ENCODE measurements around the gene FCSK.

Gene FCSK

DNA sequence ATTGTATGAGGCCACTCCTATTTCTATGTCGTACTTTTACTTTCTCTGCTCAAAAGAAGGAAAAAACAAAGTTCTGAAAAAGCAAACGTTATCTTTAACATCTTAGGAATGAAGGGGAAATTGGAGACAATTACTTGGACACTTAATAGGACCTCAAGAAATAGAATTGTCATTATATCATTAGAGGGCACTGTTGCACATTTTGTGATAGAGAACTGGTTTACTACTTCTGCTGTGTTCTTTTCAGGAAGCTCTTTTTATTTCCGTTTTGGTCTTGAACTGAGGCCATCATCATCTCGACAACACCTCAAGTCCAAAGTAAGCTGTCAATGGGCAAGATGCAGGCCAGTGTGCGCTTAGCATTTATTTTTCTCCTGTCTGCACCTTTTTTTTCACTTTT, 54.4 kb downstream of the FCSK start:
- no peaks in the 10 kb centered on the region for H3K9me3 ChIP-seq (ENCODE audit: insufficient read depth, low read depth, low read length)
- no peak overlapping the region for H3K4me3 ChIP-seq (ENCODE audit: low read depth, low read length)
- H3K79me1 ChIP-seq (ENCODE audit: low read length) = no peaks in the 10 kb centered on the region
- H3K79me2 ChIP-seq (ENCODE audit: control insufficient read depth, insufficient read depth, low read length, poor library complexity) = no peaks in the 10 kb centered on the region
- no peak overlapping the region for H3K14ac ChIP-seq (ENCODE audit: low read length)
- no peak overlapping the region for H3K9ac ChIP-seq (ENCODE audit: low read length)
- no peaks in the 10 kb centered on the region for H3K27me3 ChIP-seq (ENCODE audit: insufficient read depth, low read length)
- no peak overlapping the region for H4K91ac ChIP-seq (ENCODE audit: low read depth, low read length)
- no peak overlapping the region for H2BK120ac ChIP-seq (ENCODE audit: insufficient read depth, low read length, poor library complexity)
- no peak overlapping the region for H3K4me2 ChIP-seq (ENCODE audit: low read length)
- peaks cover 26 to 35% of the 10 kb centered on the region in 2 experiments for H3K36me3 ChIP-seq (ENCODE audit: control insufficient read depth in 1 of 2, insufficient read depth in 2 of 2, low read length in 2 of 2)
- H2AK5ac ChIP-seq (ENCODE audit: low read length) = no peak overlapping the region
- DNase-seq = peak in 1 of 2 donors; percentile 32
- no peak overlapping the region for H2AFZ ChIP-seq (ENCODE audit: insufficient read depth, low read length, poor library complexity)
- H4K12ac ChIP-seq (ENCODE audit: low read depth, low read length) = no peak overlapping the region
- H4K8ac ChIP-seq (ENCODE audit: low read depth, low read length) = no peak overlapping the region
- H2BK12ac ChIP-seq (ENCODE audit: low read length) = no peak overlapping the region
- no CpG with 5 or more reads among the region's 5 CpGs for WGBS (ENCODE audit: extremely low coverage, insufficient coverage, insufficient read length)
- no peak overlapping the region for H3K27ac ChIP-seq (ENCODE audit: low read depth, low read length)
- no peak overlapping the region for H3K23ac ChIP-seq (ENCODE audit: low read length)
- H3K4ac ChIP-seq (ENCODE audit: low read depth, low read length) = no peak overlapping the region
- no peaks in the 10 kb centered on the region for H3K4me1 ChIP-seq (ENCODE audit: control insufficient read depth in 1 of 2, insufficient read depth in 2 of 2, low read length in 2 of 2)
- no peak overlapping the region for H2BK5ac ChIP-seq (ENCODE audit: low read depth, low read length, poor library complexity)
- H3K18ac ChIP-seq (ENCODE audit: low read length) = no peak overlapping the region

DNA sequence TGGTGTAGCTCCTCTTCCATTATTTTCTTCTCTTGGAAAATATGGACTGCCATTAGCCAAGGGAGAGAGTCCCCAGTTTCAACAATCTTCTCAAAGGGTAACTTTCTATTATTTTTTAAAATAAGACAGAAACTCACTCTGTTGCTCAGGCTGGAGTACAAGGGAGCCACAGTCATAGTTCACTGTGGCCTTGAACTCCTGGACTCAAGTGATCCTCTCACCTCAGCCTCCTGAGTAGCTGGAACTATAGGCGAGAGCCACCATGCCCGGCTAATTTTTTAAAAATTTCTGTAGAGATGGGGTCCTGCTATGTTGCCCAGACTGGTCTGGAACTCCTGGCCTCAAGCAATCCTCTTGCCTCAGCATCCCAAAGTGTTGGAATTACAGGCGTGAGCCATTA, 55.8 kb downstream of the FCSK start:
- no CpG with 5 or more reads among the region's 3 CpGs for WGBS (ENCODE audit: extremely low coverage, insufficient coverage, insufficient read length)
- no peak overlapping the region for H2BK120ac ChIP-seq (ENCODE audit: insufficient read depth, low read length, poor library complexity)

DNA sequence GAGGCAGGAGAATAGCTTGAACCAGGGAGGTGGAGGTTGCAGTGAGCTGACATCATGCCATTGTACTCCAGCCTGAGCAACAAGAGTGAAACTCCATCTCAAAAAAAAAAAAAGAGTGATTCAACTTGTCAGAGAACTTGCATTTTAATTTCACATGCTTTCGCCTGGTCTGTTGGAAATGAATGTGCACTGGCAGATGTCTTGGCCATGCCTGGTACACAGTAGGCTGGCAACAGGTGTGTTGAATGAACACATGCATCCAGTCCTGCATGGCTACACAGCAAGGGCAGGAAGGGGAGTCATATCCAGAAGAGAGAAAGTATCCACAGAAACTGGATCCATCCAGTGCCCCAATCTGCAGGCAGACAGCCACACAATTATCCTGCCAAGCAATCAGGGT, 57.4 kb downstream of the FCSK start:
- no peak overlapping the region for H3K4me2 ChIP-seq (ENCODE audit: low read length)
- H3K18ac ChIP-seq (ENCODE audit: low read length) = no peak overlapping the region
- H4K12ac ChIP-seq (ENCODE audit: low read depth, low read length) = no peak overlapping the region
- H3K4me1 ChIP-seq (ENCODE audit: control insufficient read depth in 1 of 2, insufficient read depth in 2 of 2, low read length in 2 of 2) = no peaks in the 10 kb centered on the region
- no peak overlapping the region for H3K9ac ChIP-seq (ENCODE audit: low read length)
- H3K9me3 ChIP-seq (ENCODE audit: insufficient read depth, low read depth, low read length) = no peaks in the 10 kb centered on the region
- no peak for DNase-seq
- no peak overlapping the region for H3K27ac ChIP-seq (ENCODE audit: low read depth, low read length)
- no peak overlapping the region for H3K4ac ChIP-seq (ENCODE audit: low read depth, low read length)
- no peak overlapping the region for H3K23ac ChIP-seq (ENCODE audit: low read length)
- no peak overlapping the region for H3K14ac ChIP-seq (ENCODE audit: low read length)
- no peaks in the 10 kb centered on the region for H3K27me3 ChIP-seq (ENCODE audit: insufficient read depth, low read length)
- no peak overlapping the region for H4K91ac ChIP-seq (ENCODE audit: low read depth, low read length)
- peaks cover 43 to 48% of the 10 kb centered on the region in 2 experiments for H3K36me3 ChIP-seq (ENCODE audit: control insufficient read depth in 1 of 2, insufficient read depth in 2 of 2, low read length in 2 of 2)
- H4K8ac ChIP-seq (ENCODE audit: low read depth, low read length) = no peak overlapping the region
- no peaks in the 10 kb centered on the region for H3K79me2 ChIP-seq (ENCODE audit: control insufficient read depth, insufficient read depth, low read length, poor library complexity)
- no peak overlapping the region for H2AFZ ChIP-seq (ENCODE audit: insufficient read depth, low read length, poor library complexity)
- WGBS (ENCODE audit: extremely low coverage, insufficient coverage, insufficient read length) = no CpG with 5 or more reads among the region's 1 CpG
- no peak overlapping the region for H2AK5ac ChIP-seq (ENCODE audit: low read length)
- no peaks in the 10 kb centered on the region for H3K79me1 ChIP-seq (ENCODE audit: low read length)
- no peak overlapping the region for H2BK5ac ChIP-seq (ENCODE audit: low read depth, low read length, poor library complexity)
- H2BK12ac ChIP-seq (ENCODE audit: low read length) = no peak overlapping the region
- H2BK120ac ChIP-seq (ENCODE audit: insufficient read depth, low read length, poor library complexity) = no peak overlapping the region
- H3K4me3 ChIP-seq (ENCODE audit: low read depth, low read length) = no peak overlapping the region

More for the DNA sequence above, 55.8 kb downstream of the FCSK start:
- Histone ChIP-seq H3K79me2 (ENCODE audit: control insufficient read depth, insufficient read depth, low read length, poor library complexity) (no peaks in the 10 kb centered on the region), H4K91ac (ENCODE audit: low read depth, low read length) (no peak overlapping the region), H3K18ac (ENCODE audit: low read length) (no peak overlapping the region), H3K4ac (ENCODE audit: low read depth, low read length) (no peak overlapping the region), H3K27me3 (ENCODE audit: insufficient read depth, low read length) (no peaks in the 10 kb centered on the region), H2BK5ac (ENCODE audit: low read depth, low read length, poor library complexity) (no peak overlapping the region), H3K9me3 (ENCODE audit: insufficient read depth, low read depth, low read length) (no peaks in the 10 kb centered on the region), H2AK5ac (ENCODE audit: low read length) (no peak overlapping the region), H2BK12ac (ENCODE audit: low read length) (no peak overlapping the region), H3K4me1 (ENCODE audit: control insufficient read depth in 1 of 2, insufficient read depth in 2 of 2, low read length in 2 of 2) (no peaks in the 10 kb centered on the region), H3K4me3 (ENCODE audit: low read depth, low read length) (no peak overlapping the region), H3K4me2 (ENCODE audit: low read length) (no peak overlapping the region), H3K79me1 (ENCODE audit: low read length) (no peaks in the 10 kb centered on the region), H3K23ac (ENCODE audit: low read length) (no peak overlapping the region), H3K14ac (ENCODE audit: low read length) (no peak overlapping the region), H4K8ac (ENCODE audit: low read depth, low read length) (no peak overlapping the region), H4K12ac (ENCODE audit: low read depth, low read length) (no peak overlapping the region), H3K27ac (ENCODE audit: low read depth, low read length) (no peak overlapping the region), H2AFZ (ENCODE audit: insufficient read depth, low read length, poor library complexity) (no peak overlapping the region), H3K9ac (ENCODE audit: low read length) (no peak overlapping the region), H3K36me3 (ENCODE audit: control insufficient read depth in 1 of 2, insufficient read depth in 2 of 2, low read length in 2 of 2) (peaks cover 37 to 42% of the 10 kb centered on the region in 2 experiments)
- peak in 1 of 2 donors; percentile 19 for DNase-seq

GRCh38 chr16:70512456-70512855, 58.1 kb downstream of the FCSK start:
- H3K4me2 ChIP-seq (ENCODE audit: low read length) = no peak overlapping the region
- H3K4me3 ChIP-seq (ENCODE audit: low read depth, low read length) = no peak overlapping the region
- H3K9ac ChIP-seq (ENCODE audit: low read length) = no peak overlapping the region
- DNase-seq = peak; percentile 58 to 59
- no peak overlapping the region for H3K14ac ChIP-seq (ENCODE audit: low read length)
- H2AK5ac ChIP-seq (ENCODE audit: low read length) = no peak overlapping the region
- H2BK120ac ChIP-seq (ENCODE audit: insufficient read depth, low read length, poor library complexity) = no peak overlapping the region
- H3K9me3 ChIP-seq (ENCODE audit: insufficient read depth, low read depth, low read length) = no peaks in the 10 kb centered on the region
- no peaks in the 10 kb centered on the region for H3K79me1 ChIP-seq (ENCODE audit: low read length)
- H3K4ac ChIP-seq (ENCODE audit: low read depth, low read length) = no peak overlapping the region
- H3K36me3 ChIP-seq (ENCODE audit: control insufficient read depth in 1 of 2, insufficient read depth in 2 of 2, low read length in 2 of 2) = peaks cover 47 to 51% of the 10 kb centered on the region in 2 experiments
- H3K23ac ChIP-seq (ENCODE audit: low read length) = no peak overlapping the region
- no peaks in the 10 kb centered on the region for H3K27me3 ChIP-seq (ENCODE audit: insufficient read depth, low read length)
- H2BK12ac ChIP-seq (ENCODE audit: low read length) = no peak overlapping the region
- H3K27ac ChIP-seq (ENCODE audit: low read depth, low read length) = no peak overlapping the region
- H3K79me2 ChIP-seq (ENCODE audit: control insufficient read depth, insufficient read depth, low read length, poor library complexity) = no peaks in the 10 kb centered on the region
- H2BK5ac ChIP-seq (ENCODE audit: low read depth, low read length, poor library complexity) = no peak overlapping the region
- H4K8ac ChIP-seq (ENCODE audit: low read depth, low read length) = no peak overlapping the region
- H4K91ac ChIP-seq (ENCODE audit: low read depth, low read length) = no peak overlapping the region
- H3K18ac ChIP-seq (ENCODE audit: low read length) = no peak overlapping the region
- H2AFZ ChIP-seq (ENCODE audit: insufficient read depth, low read length, poor library complexity) = no peak overlapping the region
- H4K12ac ChIP-seq (ENCODE audit: low read depth, low read length) = no peak overlapping the region
- no CpG with 5 or more reads among the region's 5 CpGs for WGBS (ENCODE audit: extremely low coverage, insufficient coverage, insufficient read length)
- no peaks in the 10 kb centered on the region for H3K4me1 ChIP-seq (ENCODE audit: control insufficient read depth in 1 of 2, insufficient read depth in 2 of 2, low read length in 2 of 2)

Data from trophoblast cell (in vitro differentiated cells and primary cell).